GM08714 (cell line): ENCODE data around the gene VEPH1.

Experiments used
- H3K4me3 ChIP-seq: fragments of 200-500 bp; sonication (Bioruptor generic); 2 replicates; pipeline ENCODE4 v1.5.1; 2014; ENCODE audit warnings: mild to moderate bottlenecking, low read length, inconsistent platforms
- ZNF274 ChIP-seq: IDR thresholded peaks from 2 replicates; pipeline ENCODE4 v1.6.1; 2012; ENCODE audit warnings: mild to moderate bottlenecking, low read depth, low read length

Gene VEPH1

DNA sequence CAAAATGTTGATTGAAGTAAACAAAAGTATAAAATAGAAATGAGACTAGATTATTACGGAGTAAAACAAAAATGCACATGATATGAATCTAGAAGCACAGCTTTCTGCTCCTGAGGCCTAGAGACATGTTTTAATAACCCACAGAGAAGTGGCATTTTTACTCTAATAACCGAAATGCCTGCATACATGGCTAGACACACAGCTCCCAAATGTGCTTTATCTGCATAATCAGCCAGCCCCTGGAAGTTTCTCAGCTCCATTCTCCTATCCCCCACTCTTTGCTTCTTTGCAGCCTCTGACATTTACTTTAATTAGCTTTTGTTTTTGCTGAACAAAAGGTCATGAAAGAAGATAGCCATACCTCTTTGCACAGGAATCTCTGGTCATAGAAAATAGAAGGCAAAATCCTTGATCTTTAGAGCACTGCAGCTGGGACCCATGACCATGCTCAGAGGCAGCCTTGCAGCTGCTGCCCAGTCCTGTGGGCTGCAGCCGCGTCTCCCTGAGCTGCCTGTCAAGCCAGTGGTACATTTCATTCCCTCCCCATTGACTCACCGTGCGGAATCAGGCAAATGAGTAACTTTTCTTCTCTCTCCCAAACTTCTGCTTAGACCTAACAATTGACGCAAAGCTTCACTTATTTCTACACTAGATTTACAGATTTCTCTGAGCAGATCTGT lies at the start of gene VEPH1:
TSS of gene VEPH1 (minus strand) at position 501 of the 680 bp plus-strand sequence. CDS start 8,067 bp downstream, outside the sequence.
- TF ChIP-seq ZNF274, result no peak
- H3K4me3 ChIP-seq, result no peak within 1 kb of the TSS

GRCh38 chr3:157551961-157552360 lies 48.7 kb upstream of the VEPH1 start:
- H3K4me3 ChIP-seq, result no peak overlapping the region
- no peak for TF ChIP-seq ZNF274

DNA sequence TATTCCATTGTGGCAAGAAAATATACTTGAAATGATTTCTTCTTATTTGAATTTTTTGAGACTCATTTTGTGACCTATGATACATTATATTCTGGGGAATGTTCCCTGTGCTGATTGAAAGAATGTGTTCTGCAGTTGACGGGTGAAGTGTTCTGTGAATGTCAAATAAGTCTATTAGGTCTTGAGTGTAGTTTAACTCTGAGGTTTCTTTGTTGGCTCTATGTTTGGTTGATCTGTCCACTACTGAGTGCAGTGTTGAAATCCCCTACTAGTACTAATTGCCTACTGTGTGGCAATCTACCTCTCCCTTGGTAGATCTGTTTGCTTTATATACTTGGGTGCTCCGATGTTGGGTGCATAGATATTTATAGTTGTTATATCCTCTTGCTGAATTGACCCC lies 46.3 kb upstream of the VEPH1 start:
- H3K4me3 ChIP-seq, result no peak overlapping the region
- TF ChIP-seq ZNF274, result no peak

DNA sequence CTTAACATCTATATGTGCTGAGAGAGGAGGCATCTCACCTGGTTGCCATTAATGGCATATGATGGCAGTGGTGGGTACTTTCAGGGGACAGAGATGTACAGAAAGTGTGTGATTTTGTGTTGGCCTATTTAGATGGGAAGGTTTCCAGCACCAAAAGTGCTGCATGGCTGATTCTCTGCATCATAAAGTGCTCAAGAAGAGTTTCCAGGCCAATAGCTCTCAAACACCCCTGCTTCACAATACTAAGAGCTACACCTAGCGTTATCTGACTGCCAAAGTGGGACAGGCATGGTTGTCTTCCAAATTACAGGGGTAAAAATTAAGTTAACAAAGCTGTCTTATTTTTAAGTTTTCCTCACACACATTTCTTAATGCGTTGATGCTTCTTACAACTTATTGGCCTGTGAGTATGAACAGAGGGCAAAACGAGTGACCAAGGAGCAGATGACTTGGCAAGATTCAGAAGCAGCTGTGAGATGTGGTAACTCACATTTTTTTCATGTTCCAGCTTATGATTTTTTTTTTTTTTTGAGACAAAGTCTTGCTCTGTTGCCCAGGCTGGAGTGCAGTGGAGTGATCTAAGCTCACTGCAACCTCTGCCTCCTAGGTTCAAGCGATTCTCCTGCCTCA lies 41.4 kb upstream of the VEPH1 start:
- TF ChIP-seq ZNF274, result no peak

GRCh38 chr3:157543501-157544035 lies 40.4 kb upstream of the VEPH1 start:
- no peak for TF ChIP-seq ZNF274
- no peak overlapping the region for H3K4me3 ChIP-seq

More for the DNA sequence above, 41.4 kb upstream of the VEPH1 start:
- H3K4me3 ChIP-seq, result no peak overlapping the region

- no peak overlapping the region for H3K4me3 ChIP-seq
- no peak for TF ChIP-seq ZNF274
Measured at GRCh38 chr3:157542711-157543500, 39.7 kb upstream of the VEPH1 start.

DNA sequence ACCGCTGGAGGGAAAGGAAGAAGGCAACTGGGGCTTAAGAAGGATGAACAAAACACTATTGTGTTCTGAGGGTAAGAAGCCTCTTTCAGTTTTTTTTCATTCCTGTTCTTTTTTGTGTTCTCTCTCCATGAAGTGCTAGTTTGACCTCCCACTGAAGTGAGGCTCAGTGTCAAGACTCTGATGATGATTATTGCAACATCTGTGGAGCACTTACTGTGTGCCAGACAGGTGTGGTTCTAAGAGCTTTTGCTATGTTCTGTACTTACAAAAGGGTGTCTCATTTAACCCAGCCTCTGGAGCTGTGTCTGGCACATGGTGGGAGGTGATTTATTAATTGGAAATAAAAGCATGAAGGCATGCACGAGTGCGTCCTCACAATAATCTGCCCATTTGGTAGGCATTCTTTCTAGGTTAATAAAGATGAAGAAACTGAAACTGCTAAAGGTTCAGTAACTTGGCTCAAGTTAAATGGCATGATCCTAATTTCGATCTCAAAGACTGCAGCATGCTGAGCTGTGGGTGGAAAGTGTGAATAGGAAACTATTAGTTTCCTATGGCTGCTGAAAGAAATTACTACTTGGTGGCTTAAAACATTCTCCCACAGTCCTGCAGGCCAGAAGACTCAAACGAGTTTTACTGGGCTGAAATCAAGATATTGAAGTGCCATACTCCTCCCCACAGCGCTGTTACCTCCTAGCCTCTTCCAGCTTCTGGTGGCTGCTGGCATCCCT lies 38.5 kb upstream of the VEPH1 start:
- no peak overlapping the region for H3K4me3 ChIP-seq
- no peak for TF ChIP-seq ZNF274

- no peak for TF ChIP-seq ZNF274
- H3K4me3 ChIP-seq, result no peak overlapping the region
Measured at GRCh38 chr3:157540656-157541055, 37.4 kb upstream of the VEPH1 start.

DNA sequence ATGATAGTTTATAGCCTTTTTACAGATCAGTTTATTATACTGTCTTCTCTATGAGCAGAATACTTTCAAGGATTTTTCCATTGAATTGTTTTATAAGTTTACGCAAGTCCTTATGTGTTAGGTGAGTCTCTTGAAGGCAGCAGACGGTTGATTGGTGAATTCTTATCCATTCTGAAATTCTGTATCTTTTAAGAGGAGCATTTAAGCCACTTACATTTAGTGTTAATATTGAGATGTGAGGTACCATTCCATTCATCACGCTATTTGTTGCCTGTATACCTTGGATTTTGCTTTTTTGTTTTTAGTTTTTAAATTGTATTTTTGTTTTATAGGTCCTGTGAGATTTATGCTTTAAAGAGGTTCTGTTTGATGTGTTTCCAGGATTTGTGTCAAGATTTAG lies 32.5 kb upstream of the VEPH1 start:
- TF ChIP-seq ZNF274, result no peak
- no peak overlapping the region for H3K4me3 ChIP-seq

DNA sequence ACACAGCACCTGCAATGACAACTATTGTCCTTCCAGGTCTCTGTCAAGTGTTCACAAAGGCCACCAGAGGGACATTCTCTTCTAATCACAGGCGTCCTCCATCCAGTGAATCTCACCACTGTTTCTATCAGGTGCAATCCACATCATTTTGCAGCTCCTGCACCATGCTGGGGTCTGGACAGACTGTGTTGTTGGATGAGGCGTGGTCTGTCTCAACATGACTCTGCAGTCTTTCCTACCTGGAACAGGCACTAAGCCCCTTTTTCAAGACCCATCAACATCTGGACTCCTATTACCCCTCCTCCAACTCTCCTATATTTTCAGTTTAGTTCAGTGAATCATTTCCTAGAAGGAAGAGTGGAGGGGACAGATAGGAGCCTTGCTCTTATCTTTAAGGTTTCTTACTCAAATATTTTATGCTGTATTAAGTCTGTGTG lies 31.5 kb upstream of the VEPH1 start:
- H3K4me3 ChIP-seq, result no peak overlapping the region
- TF ChIP-seq ZNF274, result no peak

- no peak overlapping the region for H3K4me3 ChIP-seq
- no peak for TF ChIP-seq ZNF274
Measured at GRCh38 chr3:157533298-157534070, 30.3 kb upstream of the VEPH1 start.

DNA sequence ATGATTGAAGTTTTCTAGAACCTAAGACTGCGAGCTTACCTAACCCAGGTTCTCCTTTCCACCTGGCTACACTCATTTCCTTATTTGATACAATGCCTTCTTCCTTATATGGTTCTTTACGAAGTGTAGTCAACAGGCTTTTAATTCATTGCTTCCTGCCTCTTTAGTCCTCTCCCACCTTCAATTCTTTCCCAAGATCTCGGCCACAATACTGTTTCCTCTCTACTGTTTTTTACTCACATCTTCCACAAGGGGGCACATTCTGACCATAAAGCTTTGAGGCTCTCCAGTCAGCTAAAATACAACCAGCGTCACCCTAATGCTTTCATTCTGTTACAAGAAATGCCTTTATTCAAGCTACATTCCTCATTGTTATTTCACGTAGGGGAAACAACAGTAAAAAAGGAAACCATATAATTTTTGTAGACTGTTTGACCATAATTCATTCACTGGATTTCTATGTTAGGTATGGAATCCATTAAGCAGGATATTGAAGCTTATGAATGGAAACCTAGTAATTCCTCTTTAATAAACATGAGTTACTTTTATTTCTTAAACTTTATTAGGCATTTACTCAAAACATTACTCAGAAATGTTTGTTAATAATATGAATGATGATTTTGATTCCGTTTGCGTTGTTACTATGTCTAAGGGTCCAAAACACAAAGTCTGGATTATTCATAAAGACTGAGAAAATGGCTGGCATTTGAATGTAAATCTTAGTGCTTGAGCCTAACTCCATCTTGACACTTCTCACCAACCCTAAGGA lies 29.5 kb upstream of the VEPH1 start:
- H3K4me3 ChIP-seq, result no peak overlapping the region

GRCh38 chr3:157531771-157532170 lies 28.6 kb upstream of the VEPH1 start:
- no peak for TF ChIP-seq ZNF274
- no peak overlapping the region for H3K4me3 ChIP-seq

More for the DNA sequence above, 29.5 kb upstream of the VEPH1 start:
- no peak for TF ChIP-seq ZNF274

- no peak overlapping the region for H3K4me3 ChIP-seq
Measured at GRCh38 chr3:157531301-157531660, 28.1 kb upstream of the VEPH1 start.

More at GRCh38 chr3:157531301-157531660, 28.1 kb upstream of the VEPH1 start:
- TF ChIP-seq ZNF274, result no peak
